Activated gamma-delta T cell treated with anti-CD3 and anti-CD28 coated beads, Interleukin-2, amount 50 U/mL, for 16 hours (primary cell): ENCODE results near the gene MACROD2.

ENCODE experiments used
- DNase-seq: peaks from one replicate; pipeline ENCODE4 v3.0.0-alpha.2; 2020; ENCODE audit warnings: low read depth

Gene MACROD2

DNA sequence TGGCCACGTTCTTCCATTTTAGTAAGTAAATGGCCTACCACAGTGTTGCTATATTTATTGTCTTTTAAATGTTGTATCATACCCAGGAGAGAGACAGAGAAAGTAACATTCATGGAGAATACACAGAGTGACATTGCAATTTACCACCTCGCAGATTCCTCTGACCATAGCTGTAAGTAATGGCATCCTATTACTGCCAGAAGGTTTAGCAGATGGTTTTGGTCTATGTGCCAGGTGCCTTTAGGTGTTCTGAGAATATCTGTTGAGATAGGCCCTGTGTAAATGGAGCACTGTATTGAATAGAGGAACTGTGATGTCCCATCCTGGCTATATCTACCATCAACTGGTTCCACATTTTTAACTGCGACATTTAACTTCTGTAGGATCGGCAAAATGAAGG is 2018.3 kb downstream of the MACROD2 start:
- DNase-seq = no peak

DNA sequence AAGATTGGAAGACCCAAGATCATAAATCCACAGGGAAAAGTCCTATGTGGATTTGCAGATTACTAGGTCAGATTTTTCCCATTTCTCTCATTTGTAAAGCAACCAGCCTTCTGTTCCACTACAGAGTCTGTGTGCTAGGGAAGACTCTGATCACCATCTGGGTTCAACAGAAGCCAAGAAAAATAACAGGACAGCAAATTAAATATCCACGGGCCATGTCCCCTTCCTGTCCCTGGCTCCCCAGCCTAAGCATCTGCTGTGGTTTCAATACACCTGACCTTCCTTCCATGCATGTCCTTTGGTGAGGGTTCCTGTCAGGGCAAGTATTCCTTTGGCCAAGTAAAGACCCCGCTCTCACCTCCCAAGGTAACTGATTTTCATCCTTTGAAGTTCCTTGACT is 2019.1 kb downstream of the MACROD2 start:
- no peak for DNase-seq

DNA sequence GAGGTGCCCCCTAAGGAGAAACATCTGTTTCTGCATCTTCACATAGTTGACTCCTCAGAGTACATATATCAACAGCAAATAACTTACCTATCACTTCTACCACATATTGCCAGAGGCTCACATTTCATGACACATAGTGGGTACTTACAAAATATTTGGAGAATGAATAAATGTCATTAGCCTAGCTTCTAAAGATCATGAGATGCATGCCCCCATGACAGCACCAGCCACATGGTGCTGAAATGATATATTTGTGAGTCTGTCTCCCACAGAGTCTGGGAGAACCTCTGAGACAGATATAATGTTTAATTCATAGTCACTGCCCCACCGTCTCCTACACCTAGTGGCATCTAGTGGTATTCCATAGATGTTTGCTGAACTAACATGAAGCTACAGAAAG is 2022.3 kb downstream of the MACROD2 start:
- DNase-seq = no peak

DNA sequence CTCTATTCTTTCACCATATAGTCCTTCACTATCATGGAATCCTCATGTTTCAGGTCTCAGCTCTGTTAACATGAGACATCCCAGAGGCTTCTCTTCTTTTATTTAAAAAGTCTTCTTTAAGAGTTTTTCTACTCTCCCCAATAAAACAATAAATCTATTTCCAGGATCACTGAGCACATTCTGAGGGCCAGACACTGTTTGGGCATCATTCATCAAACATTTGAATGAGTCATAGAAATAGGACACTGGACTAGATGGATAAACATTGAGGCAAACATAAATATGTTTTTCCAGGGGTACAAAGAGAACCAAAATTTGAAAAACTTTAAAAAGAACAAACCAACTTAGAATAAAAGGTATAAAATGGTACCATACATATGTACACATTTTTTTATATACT is 2023.6 kb downstream of the MACROD2 start:
- DNase-seq = no peak

DNA sequence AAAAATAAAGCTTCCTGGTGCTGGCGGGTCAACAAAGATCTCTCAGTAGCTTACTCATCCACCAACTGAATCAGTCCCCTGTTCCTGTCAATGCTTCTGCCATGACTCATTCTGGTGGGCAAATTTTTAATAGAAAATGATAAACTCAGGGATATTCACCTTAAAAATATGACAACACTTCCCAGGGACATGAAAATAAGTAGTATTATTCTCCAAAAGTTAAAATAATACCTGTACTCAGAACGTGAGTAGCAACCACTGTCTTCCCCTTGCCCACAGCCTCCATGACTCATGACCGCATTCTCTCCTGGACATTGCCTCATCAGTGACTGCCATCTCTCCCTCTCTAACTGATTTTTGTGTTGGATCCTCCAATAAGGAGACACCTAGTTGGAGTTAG is 2025.7 kb downstream of the MACROD2 start:
- DNase-seq = no peak

DNA sequence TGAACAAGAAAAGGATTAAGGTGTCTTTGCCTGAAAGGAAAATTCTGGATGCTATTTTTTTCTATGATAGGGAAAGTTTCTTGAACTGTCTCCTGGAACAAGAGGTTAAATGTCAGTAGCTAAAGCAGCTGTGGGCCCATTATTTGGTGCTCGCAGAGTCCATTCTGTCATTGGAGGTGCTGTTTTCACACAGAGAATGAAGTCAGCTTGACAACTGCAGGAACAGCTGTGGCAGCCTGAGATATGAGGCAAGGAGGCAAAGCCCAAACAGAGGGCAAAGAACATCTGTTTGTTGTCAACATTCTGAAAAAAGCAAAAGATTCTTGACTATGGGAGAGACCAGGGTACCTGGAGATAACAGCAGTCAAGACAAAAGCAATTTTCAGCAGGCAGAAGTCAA is 2029.8 kb downstream of the MACROD2 start:
- DNase-seq = no peak

DNA sequence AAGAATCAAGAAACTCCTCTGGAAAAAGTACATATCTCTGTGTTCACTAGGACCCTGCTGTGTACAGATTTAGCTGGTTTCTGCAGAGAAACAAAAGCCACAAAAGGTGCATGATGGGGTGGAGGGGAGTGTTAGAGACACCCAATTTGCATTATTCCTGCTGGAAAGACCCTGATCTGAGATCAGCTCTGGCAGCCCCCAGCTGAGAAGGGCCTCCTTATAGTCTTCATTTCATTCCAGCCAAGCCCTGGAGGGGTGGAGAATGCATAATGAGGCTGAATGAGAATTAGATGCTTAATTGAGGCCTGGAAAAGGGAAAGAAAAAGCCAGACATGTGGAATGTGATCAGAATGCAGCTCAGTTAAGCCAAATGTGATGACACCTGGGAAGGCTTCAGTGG is 2032.4 kb downstream of the MACROD2 start:
- no peak for DNase-seq

DNA sequence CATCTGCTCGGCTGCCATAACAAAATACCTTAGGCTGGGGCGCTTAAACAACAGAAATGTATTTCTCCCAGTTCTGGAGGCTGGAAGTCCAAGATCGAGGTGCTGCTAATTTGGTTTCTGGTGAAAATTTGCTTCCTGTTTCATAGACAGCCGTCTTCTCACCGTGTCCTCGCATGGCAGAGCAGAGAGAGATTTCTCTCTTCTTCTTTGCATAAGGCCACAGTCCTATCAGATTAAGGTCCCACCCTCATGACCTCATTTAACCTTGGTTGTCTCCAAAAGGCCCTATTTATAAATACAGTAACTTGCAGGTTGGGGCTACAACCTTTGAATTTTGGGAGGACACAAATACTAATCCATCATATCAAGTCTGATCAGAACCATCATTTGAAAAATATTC is 2033.6 kb downstream of the MACROD2 start:
- no peak for DNase-seq

DNA sequence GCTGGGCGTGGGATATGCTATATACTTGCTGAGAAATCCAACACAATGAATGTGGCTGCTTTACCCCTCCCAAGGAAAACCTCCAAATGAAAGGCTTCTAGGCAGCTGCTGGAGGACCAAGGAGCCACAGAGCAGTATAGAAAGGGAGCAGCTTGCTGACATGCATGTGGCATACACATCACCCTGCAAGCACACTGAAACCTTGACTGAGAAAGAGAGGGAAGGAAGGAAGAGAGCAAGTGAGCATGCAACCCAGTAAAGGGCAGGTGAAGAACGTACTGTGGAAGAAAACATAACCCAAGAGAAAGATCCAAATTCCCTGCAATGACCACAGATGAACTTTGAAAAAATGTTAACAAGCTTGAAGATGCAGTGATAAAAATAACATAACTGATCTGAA is 2034.9 kb downstream of the MACROD2 start:
- DNase-seq = no peak

DNA sequence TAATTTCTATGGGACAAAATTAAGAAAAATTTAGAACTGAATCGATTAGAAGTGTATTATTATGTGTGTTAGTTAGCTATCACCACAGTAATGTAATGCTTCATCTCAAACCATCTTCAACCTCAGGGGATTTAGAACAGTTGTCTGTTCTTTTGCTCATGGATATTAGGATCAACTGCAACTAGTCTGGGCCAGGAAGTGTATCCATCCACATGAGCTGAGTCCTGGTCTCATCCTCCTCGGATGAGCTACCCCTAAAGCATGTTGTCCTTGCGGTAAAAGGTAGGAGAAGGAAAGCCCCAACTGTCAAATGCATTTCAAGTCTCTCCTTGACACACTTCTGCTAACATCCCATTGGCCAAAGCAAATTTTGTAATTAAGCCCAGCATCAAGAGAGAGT is 2040.3 kb downstream of the MACROD2 start:
- DNase-seq = no peak

DNA sequence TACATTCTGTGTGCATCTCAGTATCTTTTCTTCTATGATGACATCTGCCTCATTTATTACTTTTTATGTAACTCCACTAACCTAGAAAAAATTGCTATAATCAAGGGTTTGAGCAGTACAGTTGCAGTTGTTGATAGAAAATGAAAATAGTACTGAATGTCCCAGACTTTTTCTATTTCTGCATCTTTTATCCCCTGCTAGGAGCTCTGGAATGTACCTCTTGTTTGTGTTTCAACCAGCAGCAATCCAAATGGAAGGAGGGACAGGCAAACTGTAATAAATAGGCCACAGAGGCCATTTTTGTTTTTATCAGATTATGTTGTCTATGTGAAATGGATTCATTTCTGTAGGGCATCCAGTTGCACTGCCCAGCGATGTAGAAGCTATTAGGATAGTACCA is 2041.0 kb downstream of the MACROD2 start:
- DNase-seq = no peak

DNA sequence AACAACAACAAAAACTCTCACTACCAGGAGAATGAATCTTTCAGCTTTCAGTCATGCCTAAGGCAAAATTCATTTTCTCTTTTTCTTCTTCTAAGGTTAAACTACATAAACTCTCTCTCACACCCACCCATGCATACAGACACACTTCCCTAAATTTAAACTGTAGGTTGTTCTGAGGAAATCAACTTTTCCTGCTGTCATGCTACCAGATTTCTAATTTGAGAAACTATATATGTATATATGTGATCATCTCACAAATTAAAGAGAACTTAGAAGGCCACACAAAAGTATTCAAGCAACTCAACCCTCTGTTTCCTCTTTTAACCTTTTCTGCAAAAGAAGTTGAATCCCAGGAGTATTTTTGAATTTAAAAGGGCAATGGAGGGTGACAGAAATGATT is 2045.4 kb downstream of the MACROD2 start:
- DNase-seq = no peak

DNA sequence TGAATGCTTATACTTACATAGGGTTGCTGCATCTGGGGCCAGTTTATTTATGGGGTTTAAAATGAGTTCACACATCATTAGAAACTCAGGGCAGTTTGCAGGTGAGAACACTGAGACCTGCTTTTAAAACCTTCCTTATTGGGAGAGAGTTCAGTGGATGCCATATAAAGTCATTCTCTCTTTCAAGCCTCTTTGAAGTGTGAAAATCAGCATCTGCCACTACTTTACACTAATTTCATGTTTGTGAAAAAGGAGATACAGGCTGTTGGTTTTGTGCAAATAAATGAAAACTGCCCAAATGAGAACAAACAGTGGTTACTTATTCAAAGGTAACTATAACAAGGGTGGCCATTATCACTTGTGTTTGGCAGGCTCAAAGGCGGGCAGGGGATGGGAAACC is 2047.4 kb downstream of the MACROD2 start:
- no peak for DNase-seq

DNA sequence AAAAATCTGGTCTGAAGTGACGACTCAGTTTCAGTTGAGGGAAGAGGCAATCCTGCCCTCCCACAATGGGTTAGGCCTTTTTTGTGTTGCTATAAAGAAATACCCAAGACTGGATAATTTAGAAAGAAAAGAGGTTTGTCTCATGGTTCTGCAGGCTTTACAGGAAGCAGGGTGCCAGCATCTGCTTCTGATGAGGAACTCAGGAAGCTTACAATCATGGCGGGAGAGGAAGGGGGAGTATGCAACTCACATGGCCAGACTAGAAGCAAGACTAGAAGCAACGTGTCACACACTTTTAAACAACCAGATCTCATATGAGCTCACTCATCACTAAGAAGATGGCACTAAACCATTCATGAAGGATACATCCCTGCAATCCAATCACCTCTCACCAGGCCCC is 2048.6 kb downstream of the MACROD2 start:
- DNase-seq = no peak

DNA sequence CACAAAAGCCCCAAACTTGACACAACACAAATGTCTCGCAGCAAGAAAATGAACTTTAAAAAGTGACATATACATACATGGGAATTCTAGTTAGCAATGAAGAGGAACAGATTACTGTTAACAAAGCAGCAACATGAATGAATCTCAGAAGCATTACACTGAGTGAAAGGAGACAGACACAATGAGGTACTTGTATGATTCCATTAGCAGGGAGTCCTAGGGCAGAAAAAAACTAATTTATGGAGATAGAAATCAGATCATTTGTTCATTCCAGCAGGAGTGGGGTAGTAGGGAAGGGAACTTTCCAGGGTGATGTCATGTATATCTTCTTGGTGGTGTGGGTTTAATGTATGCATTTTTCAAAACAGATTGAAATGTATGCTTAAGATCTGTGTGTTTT is 2053.6 kb downstream of the MACROD2 start:
- DNase-seq = no peak

DNA sequence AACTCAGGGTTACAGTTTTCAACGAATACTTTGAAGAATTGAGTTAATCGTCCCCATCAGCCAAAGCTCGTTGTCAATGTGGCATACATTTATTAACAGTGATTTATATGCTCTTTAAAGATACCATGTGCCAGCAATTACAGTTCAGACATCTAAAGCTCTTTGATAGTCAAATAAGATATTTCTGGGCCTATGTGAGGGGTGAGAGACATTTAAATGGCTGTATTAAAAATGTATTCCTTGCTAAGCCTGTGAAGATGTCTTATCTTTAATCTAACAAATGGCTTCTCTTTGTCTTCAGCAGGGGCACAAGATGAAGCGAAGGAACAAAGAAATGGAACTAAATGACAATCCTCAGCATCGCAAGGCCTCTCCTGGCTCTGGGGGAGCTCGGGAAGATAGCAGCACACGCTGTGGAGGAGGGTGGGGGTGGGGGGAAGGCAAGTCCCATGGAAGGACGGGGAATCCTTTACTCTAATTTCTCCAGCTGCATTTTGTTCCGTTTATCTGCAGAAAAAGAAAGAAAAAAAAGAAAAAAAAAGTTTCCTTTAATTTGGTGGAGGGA is 2054.3 kb downstream of the MACROD2 start:
- no peak for DNase-seq

DNA sequence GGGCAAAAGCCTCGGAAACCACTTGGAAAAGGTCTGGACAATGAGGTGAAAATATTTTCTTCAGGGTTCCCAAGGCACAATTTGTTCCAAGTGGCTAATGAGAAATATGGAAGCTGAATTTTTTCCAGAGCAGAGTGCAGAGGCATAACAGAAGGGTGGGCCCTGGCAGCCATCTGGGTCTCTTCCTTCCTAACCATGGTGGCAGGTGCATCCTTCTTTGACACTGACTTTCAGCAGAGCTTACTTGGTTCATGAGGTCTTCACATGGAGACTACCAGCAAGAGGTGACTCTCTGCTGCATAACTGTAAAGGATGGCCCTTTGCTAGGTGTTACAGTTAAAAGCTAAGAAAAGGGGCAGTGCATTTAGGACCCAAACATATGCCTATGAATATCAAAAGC is 2055.1 kb downstream of the MACROD2 start:
- no peak for DNase-seq

DNA sequence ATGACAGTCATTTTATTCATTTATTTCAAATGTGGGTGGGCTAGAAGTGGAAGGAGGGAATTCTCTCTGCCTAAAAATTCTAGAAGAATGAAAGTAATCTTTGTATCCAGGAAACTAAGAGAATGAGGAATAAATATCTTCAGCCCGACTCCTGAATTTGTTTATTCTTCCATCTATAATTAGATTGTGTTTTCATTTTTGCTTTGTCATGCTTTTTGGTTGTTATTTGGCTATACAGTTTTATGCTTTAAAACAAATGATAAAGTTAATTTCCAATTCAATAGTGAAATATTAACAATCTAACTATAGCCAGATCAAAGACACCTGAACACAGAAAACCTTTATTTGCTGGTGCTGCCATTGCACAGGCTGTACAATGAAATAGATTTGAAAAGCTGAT is 2056.7 kb downstream of the MACROD2 start:
- no peak for DNase-seq

DNA sequence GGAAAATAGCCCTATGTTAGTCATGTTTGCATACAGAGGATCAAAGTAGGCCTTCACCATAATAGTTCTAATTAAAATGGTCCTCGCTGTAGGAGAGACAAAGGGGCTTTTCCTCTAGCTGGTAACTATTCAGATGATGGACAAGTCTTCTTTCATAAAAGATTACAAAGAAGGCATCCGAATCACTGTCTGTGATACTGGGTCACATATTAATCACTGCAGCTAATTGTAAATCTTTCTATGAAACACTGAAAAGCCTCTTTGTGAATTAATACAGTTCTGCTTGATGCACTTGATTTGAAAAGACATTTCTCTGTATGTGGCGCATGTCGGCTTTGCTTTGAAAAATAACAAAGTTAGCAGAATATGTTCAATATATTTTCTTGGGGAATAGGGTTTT is 2057.1 kb downstream of the MACROD2 start:
- DNase-seq = no peak

DNA sequence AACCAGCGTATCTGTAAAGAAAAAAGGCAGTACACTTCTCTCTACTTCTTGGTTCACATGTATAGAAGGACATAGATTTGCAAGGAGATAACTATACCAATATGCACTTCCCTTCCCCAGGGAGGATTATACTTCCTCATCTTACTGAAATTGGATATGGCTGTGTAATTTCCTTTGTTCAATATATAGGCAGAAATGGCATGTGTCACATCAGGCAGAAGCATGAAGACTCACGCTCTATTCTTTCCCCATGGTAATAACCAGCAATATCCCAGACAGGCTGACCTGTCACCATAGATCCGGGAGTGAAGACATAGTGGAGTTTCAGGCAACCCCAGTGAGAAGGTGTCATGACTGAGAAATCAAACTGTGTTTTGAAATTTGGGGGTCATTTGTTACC is 2059.7 kb downstream of the MACROD2 start:
- DNase-seq = no peak

DNA sequence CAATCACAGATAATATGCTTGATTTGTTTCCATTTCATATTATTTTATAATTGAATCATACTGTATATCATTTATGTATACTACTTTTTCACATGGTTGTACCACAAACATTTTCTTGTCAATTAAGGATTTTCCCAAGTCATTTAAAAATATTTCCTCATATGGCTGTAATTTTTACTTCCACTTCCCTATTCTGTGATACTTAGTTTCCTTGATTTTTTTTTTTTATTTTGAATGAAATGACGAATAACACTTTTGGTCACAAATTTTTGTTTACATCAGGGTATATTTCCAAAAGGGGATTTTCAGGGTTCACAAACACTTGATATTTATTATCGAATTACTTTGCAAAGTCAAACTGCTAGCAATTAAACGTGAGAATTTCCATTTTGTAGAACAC is 2062.3 kb downstream of the MACROD2 start:
- no peak for DNase-seq

DNA sequence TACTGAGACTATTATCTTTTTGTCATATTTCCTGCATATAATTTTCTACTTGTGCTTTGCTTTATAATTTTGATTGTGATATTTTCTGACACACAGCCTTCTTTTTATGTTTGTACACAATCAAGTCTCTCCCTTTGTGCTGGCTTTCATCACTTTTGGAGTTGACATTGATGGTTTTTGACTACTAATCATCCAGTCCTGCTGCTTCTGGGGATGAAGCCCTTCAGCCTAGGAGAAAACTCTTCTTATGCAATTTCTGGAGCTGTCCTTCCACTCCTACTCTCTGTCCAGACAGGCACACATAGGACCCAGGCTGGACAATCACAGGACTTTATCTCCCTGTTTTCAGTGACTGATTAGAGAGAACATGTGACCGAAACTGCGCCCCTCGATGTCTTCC is 2063.0 kb downstream of the MACROD2 start:
- DNase-seq = no peak

DNA sequence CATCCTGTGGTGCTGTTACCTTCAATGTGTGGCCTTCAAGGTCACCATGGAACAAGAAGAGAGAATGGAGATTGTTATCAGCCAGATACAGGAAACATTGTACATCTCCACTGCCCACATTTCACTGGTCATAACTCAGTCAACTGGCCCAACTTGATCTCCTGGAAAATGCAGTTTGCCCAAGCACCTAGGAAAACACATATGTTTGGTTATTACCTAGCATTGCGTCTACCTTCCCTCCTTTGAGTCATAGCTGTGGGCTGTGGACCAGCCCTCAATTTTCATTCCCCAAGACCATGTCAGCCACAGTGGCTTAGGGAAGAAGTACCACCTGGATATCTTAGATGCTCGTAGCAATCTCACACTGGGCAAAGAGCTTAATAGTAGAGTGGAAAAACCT is 2064.5 kb downstream of the MACROD2 start:
- DNase-seq = no peak

DNA sequence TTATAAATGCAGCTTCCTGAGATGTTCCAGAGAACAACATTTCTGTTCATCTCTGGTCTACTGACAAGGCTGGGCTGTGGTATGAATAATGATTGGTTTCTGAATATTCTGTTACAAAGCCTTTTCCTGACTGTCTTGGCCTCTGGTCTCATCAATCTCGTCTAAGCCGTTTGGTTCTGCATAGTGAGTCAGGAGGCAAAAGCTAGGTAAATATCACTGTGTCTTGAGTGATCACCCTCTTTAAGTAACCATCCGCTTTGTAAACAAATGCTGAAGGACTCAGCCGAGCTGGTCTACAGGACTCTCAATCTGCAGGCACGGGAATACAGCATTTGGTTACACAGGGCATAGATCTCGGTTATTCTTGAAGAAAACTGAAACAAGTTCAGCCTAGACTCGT is 2066.0 kb downstream of the MACROD2 start:
- no peak for DNase-seq
